ENCODE results near the gene HS1BP3. TPM values are rescaled to one million over a fixed set of nuclear protein-coding genes. Genes with fewer than 3 reads are reported as not detected.

Gene HS1BP3
- total and polyA plus RNA-seq, 7 experiments from 2014 or later: 12.0 to 19.0 (median 17.3) TPM

DNA sequence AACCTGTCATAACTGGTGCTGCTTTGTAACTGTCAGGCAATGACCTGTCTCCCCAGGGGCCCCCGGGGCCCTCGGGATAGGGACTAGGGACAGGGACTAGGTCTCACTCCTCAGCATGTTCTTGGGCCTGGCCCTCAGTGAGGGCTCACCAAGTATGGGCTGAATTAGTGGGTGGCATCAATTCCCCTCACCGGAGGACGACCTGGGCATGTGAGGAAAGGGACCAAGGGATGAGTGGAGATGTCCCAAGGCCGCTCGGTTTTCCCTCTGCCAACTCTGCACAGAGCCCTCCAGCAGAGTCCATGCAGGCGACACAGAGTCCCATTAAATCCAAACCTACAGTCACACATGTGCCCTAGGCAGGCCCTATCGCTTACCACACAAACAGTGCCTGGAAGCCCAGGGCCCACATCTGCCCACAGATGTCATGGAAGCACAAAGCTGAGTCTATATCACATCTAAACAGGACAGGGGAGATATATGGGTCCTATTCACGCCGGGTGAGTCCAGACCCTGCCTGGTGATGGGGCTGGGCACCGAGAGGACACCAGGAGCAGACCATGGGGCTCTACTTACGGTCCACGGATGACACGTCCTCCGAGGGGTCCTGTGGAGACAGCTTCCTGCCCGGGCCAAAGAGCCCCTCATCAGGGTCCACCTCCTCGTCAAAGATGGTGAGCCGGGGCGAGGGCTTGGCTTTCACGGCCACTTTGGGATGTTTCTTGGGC, 26.6 kb downstream of the HS1BP3 start:
- intact Hi-C loops (cut with micrococcal nuclease): no loop called here
- ChIA-PET CTCF (no interaction called here), POLR2A (no interaction called here)
- Histone ChIP-seq H3K27ac (ENCODE audit: low read depth, low read length) (no peak overlapping the region), H3K4me3 (ENCODE audit: low read length) (no peak overlapping the region), H3K36me3 (ENCODE audit: control insufficient read depth in 2 of 3, insufficient read depth in 3 of 3, low read length in 3 of 3) (peaks cover 0 to 62% (median 4%) of the 10 kb centered on the region in 3 experiments), H3K4me1 (ENCODE audit: control insufficient read depth in 2 of 2, insufficient read depth in 2 of 2, low read length in 2 of 2) (no peaks in the 10 kb centered on the region), H3K9me3 (ENCODE audit: control insufficient read depth in 2 of 3, low read length in 3 of 3) (no peaks in the 10 kb centered on the region), H3K27me3 (ENCODE audit: control insufficient read depth in 2 of 2, insufficient read depth in 2 of 2, low read length in 2 of 2) (no peaks in the 10 kb centered on the region)
- no peak for DNase-seq
- Mint-ChIP-seq H3K27ac (no peak overlapping the region), H3K9me3 (no peaks in the 10 kb centered on the region), H3K36me3 (peaks cover 0 to 58% (median 14%) of the 10 kb centered on the region in 5 donors), H3K4me3 (no peak overlapping the region), H3K4me1 (no peaks in the 10 kb centered on the region), H3K27me3 (no peaks in the 10 kb centered on the region)
- ATAC-seq: no peak

DNA sequence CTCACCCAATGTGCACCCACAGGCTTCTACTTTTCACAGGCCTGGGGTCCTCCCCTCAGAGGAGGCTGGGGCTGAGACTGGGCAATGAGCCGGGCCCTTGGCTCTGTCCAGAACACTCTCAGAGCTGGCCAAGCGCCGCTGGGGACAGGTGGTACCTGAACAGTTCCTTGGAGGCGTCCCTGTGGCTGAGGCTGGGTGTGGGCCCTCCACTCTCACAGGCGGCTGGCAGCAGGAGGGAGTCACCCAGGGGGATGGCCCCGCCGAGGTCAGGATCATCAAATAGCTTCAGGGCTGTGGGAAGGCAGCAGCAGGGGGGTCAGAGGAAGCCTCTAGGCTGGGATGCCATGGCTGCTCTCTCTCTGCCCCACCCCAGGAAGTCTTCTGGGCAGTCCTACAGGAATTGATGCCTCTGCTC, 27.1 kb downstream of the HS1BP3 start:
- Histone ChIP-seq H3K4me3 (ENCODE audit: low read length) (no peak overlapping the region), H3K27ac (ENCODE audit: low read depth, low read length) (no peak overlapping the region), H3K4me1 (ENCODE audit: control insufficient read depth in 2 of 2, insufficient read depth in 2 of 2, low read length in 2 of 2) (no peaks in the 10 kb centered on the region), H3K9me3 (ENCODE audit: control insufficient read depth in 2 of 3, low read length in 3 of 3) (no peaks in the 10 kb centered on the region), H3K36me3 (ENCODE audit: control insufficient read depth in 2 of 3, insufficient read depth in 3 of 3, low read length in 3 of 3) (peaks cover 0 to 58% (median 4%) of the 10 kb centered on the region in 3 experiments), H3K27me3 (ENCODE audit: control insufficient read depth in 2 of 2, insufficient read depth in 2 of 2, low read length in 2 of 2) (no peaks in the 10 kb centered on the region)
- no peak for ATAC-seq
- H3K4me1 Mint-ChIP-seq: no peaks in the 10 kb centered on the region
- no peaks in the 10 kb centered on the region for H3K27me3 Mint-ChIP-seq
- intact Hi-C loops (cut with micrococcal nuclease): no loop called here
- H3K4me3 Mint-ChIP-seq: no peak overlapping the region
- ChIA-PET POLR2A (no interaction called here), CTCF (interaction anchor here (1.0 kb wide), 1 partner anchor 10 kb away, joined by 3 read pairs; no protein-coding TSS in a partner anchor)
- H3K27ac Mint-ChIP-seq: no peak overlapping the region
- no peaks in the 10 kb centered on the region for H3K9me3 Mint-ChIP-seq
- DNase-seq: no peak
- peaks cover 0 to 56% (median 13%) of the 10 kb centered on the region in 5 donors for H3K36me3 Mint-ChIP-seq

DNA sequence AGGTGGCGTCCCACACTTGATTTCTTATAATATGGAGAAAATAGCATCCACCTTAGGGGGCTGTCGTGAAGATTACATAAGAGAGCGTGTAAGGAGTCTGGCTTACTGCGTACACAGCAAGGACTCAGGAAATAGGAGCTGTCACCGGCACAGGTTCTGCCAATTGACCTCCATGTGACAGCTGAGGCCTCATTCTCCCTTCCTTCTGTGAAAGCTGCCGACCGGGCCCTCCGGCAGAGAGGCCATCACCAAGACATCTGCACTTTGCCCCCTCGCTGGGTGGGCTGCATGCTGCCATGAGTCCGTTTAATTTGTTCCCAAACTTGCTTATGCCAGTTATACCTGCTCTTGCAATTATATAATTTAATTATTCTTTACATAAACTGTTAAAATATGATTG, 27.7 kb downstream of the HS1BP3 start:
- no peaks in the 10 kb centered on the region for H3K27me3 Mint-ChIP-seq
- H3K4me3 ChIP-seq (ENCODE audit: low read length): no peak overlapping the region
- H3K9me3 Mint-ChIP-seq: no peaks in the 10 kb centered on the region
- CTCF ChIA-PET: interaction anchor here (1.0 kb wide), 1 partner anchor 9 kb away, joined by 3 read pairs; no protein-coding TSS in a partner anchor
- intact Hi-C loops (cut with micrococcal nuclease): no loop called here
- POLR2A ChIA-PET: no interaction called here
- ATAC-seq: no peak
- no peaks in the 10 kb centered on the region for H3K4me1 Mint-ChIP-seq
- no peaks in the 10 kb centered on the region for H3K27me3 ChIP-seq (ENCODE audit: control insufficient read depth in 2 of 2, insufficient read depth in 2 of 2, low read length in 2 of 2)
- H3K27ac ChIP-seq (ENCODE audit: low read depth, low read length): no peak overlapping the region
- H3K36me3 Mint-ChIP-seq: peaks cover 0 to 52% (median 11%) of the 10 kb centered on the region in 5 donors
- DNase-seq: no peak
- peaks cover 0 to 58% (median 4%) of the 10 kb centered on the region in 3 experiments for H3K36me3 ChIP-seq (ENCODE audit: control insufficient read depth in 2 of 3, insufficient read depth in 3 of 3, low read length in 3 of 3)
- H3K4me3 Mint-ChIP-seq: no peak overlapping the region
- no peak overlapping the region for H3K27ac Mint-ChIP-seq
- H3K4me1 ChIP-seq (ENCODE audit: control insufficient read depth in 2 of 2, insufficient read depth in 2 of 2, low read length in 2 of 2): no peaks in the 10 kb centered on the region
- no peaks in the 10 kb centered on the region for H3K9me3 ChIP-seq (ENCODE audit: control insufficient read depth in 2 of 3, low read length in 3 of 3)

DNA sequence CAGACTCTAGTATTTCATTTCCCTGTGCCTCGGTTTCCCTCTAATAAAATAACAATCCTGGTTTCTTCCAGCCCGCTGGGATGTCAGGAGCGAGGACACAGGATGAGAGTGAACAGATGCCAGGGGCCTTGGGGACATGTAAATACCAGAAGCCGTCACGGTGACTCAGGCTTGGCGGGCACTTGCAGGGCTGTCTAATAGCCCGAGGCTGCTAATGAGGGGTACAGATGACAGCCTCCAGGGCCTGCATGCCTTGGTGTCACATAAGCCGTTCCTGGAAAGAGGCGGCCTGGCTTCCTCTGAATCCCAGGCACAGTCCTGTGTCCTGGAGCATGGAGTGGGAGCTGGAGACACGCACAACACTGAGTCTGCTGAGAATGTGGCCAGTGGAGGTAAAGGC, 28.2 kb downstream of the HS1BP3 start:
- no peak overlapping the region for H3K27ac Mint-ChIP-seq
- no peaks in the 10 kb centered on the region for H3K27me3 Mint-ChIP-seq
- intact Hi-C loops (cut with micrococcal nuclease): no loop called here
- H3K9me3 Mint-ChIP-seq: no peaks in the 10 kb centered on the region
- H3K36me3 Mint-ChIP-seq: peaks cover 0 to 52% (median 14%) of the 10 kb centered on the region in 5 donors
- H3K4me3 Mint-ChIP-seq: no peak overlapping the region
- ATAC-seq (no peak), DNase-seq (no peak)
- no peaks in the 10 kb centered on the region for H3K4me1 ChIP-seq (ENCODE audit: control insufficient read depth in 2 of 2, insufficient read depth in 2 of 2, low read length in 2 of 2)
- H3K4me3 ChIP-seq (ENCODE audit: low read length): no peak overlapping the region
- POLR2A ChIA-PET: no interaction called here
- no peaks in the 10 kb centered on the region for H3K4me1 Mint-ChIP-seq
- no peaks in the 10 kb centered on the region for H3K27me3 ChIP-seq (ENCODE audit: control insufficient read depth in 2 of 2, insufficient read depth in 2 of 2, low read length in 2 of 2)
- no peaks in the 10 kb centered on the region for H3K9me3 ChIP-seq (ENCODE audit: control insufficient read depth in 2 of 3, low read length in 3 of 3)
- peaks cover 0 to 58% (median 4%) of the 10 kb centered on the region in 3 experiments for H3K36me3 ChIP-seq (ENCODE audit: control insufficient read depth in 2 of 3, insufficient read depth in 3 of 3, low read length in 3 of 3)
- no peak overlapping the region for H3K27ac ChIP-seq (ENCODE audit: low read depth, low read length)
- CTCF ChIA-PET: interaction anchor here (1.0 kb wide), 1 partner anchor 9 kb away, joined by 3 read pairs; no protein-coding TSS in a partner anchor

DNA sequence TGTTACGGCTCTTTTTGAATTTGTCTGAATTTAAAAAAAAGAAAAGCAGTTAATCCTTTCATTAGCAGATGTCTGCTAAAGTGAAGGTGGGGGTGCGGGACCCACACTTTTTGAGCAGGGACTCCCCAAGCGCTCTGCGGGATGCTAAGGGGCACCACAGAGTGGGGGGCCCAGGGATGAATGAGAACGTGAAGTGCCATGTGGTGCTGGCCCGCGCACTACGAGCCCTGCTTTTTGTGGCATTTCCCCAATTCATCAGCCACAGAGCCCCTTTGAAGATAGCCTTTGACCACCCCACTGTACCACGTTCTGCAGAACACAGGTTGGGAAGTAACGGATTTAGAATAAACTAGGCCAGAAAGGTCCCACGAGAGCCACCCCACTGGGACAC, 28.6 kb downstream of the HS1BP3 start:
- Mint-ChIP-seq H3K36me3 (peaks cover 0 to 47% (median 14%) of the 10 kb centered on the region in 5 donors), H3K27me3 (no peaks in the 10 kb centered on the region), H3K4me1 (no peaks in the 10 kb centered on the region), H3K9me3 (no peaks in the 10 kb centered on the region), H3K4me3 (no peak overlapping the region), H3K27ac (no peak overlapping the region)
- Histone ChIP-seq H3K27ac (ENCODE audit: low read depth, low read length) (no peak overlapping the region), H3K4me3 (ENCODE audit: low read length) (no peak overlapping the region), H3K9me3 (ENCODE audit: control insufficient read depth in 2 of 3, low read length in 3 of 3) (no peaks in the 10 kb centered on the region), H3K27me3 (ENCODE audit: control insufficient read depth in 2 of 2, insufficient read depth in 2 of 2, low read length in 2 of 2) (no peaks in the 10 kb centered on the region), H3K4me1 (ENCODE audit: control insufficient read depth in 2 of 2, insufficient read depth in 2 of 2, low read length in 2 of 2) (no peaks in the 10 kb centered on the region), H3K36me3 (ENCODE audit: control insufficient read depth in 2 of 3, insufficient read depth in 3 of 3, low read length in 3 of 3) (peaks cover 0 to 58% (median 4%) of the 10 kb centered on the region in 3 experiments)
- no peak for DNase-seq
- POLR2A ChIA-PET: no interaction called here
- ATAC-seq: no peak
- intact Hi-C loops (cut with micrococcal nuclease): no loop called here
- CTCF ChIA-PET: interaction anchor here (1.2 kb wide), 1 partner anchor 19 kb away, joined by 3 read pairs; no protein-coding TSS in a partner anchor

DNA sequence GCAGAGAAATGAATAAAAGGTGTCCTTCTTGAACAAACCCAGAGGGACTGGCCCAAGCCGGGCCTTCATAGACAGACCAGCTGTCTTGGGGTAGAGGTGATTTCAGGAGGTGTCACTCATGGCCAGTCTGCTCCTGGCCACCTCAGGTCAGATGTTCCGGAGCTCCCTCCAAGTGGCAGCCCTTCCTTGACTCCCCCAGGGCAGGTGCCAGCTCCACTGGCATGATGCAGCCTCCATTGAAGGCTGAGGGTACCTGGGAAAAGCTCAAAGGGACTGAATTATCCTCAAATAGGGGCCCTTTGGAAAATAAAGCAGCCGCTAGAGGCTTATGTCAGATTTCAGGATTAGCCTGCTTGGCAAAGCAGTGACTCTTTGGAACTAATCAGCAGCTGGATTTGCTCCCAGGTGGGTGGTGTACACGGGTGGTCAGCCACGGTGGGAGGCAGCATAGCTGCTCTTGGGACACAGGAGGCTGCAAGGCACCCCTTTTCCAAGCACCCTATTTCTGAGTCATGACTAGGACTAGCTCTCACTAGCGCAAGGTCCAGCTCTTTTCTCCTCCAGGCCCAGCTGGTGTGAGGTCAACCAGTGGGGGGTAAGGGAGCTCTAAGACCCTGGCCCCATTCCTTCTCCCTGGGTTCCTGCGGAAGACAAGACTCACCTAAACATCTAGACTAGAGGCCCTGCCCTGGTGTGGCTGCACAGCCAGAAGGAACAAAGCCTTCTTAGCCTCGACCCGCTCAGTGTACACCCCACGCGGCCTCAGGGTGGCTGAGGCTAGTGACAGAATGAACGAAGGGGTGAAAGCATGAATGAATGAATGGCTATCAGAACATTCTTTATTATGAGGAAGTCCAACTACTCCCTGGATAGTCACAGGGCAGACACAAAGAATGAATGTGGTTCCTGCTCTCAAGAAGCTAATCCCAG, 29.3 kb downstream of the HS1BP3 start:
- Histone ChIP-seq H3K27me3 (ENCODE audit: control insufficient read depth in 2 of 2, insufficient read depth in 2 of 2, low read length in 2 of 2) (no peaks in the 10 kb centered on the region), H3K27ac (ENCODE audit: low read depth, low read length) (no peak overlapping the region), H3K4me3 (ENCODE audit: low read length) (no peak overlapping the region), H3K4me1 (ENCODE audit: control insufficient read depth in 2 of 2, insufficient read depth in 2 of 2, low read length in 2 of 2) (no peaks in the 10 kb centered on the region), H3K36me3 (ENCODE audit: control insufficient read depth in 2 of 3, insufficient read depth in 3 of 3, low read length in 3 of 3) (peaks cover 0 to 58% (median 4%) of the 10 kb centered on the region in 3 experiments), H3K9me3 (ENCODE audit: control insufficient read depth in 2 of 3, low read length in 3 of 3) (no peaks in the 10 kb centered on the region)
- ChIA-PET CTCF (interaction anchor here (1.2 kb wide), 1 partner anchor 20 kb away, joined by 3 read pairs; no protein-coding TSS in a partner anchor), POLR2A (no interaction called here)
- ATAC-seq (no peak), DNase-seq (no peak)
- Mint-ChIP-seq H3K27ac (peak overlapping the region in 1 of 9 donors; percentile 14), H3K36me3 (peaks cover 0 to 45% (median 14%) of the 10 kb centered on the region in 5 donors), H3K9me3 (no peaks in the 10 kb centered on the region), H3K4me3 (no peak overlapping the region), H3K4me1 (no peaks in the 10 kb centered on the region), H3K27me3 (no peaks in the 10 kb centered on the region)
- intact Hi-C loops (cut with micrococcal nuclease): no loop called here
